ENCODE results near the gene CELF2. TPM values are rescaled to one million over a fixed set of nuclear protein-coding genes. Genes with fewer than 3 reads are reported as not detected.

The CELF2 gene
- total RNA-seq, 1 donor from 2014 or later: 54.3 TPM

GRCh38 chr10:11257440-11258090 is 239.9 kb downstream of the CELF2 start:
- intact Hi-C loops (cut with DNase I): no loop called here
- H3K36me3 ChIP-seq: peaks cover 0 to 18% of the 10 kb centered on the region in 2 donors
- no peak for TF ChIP-seq POLR2AphosphoS5 (IDR thresholded peaks at IDR 0.05; ENCODE audit: insufficient read depth in 1 of 2, low read depth in 1 of 2)
- TF ChIP-seq CTCF (IDR thresholded peaks at IDR 0.05): no peak
- no peak for TF ChIP-seq POLR2A (IDR thresholded peaks at IDR 0.05)
- H3K9me3 ChIP-seq: no peaks in the 10 kb centered on the region
- no peaks in the 10 kb centered on the region for H3K27me3 ChIP-seq
- peaks cover 7% of the 10 kb centered on the region for H3K4me1 ChIP-seq
- DNase-seq (ENCODE audit: extremely low spot score in 2 of 2): no peak
- no peak overlapping the region for H3K4me3 ChIP-seq
- H3K27ac ChIP-seq: no peak overlapping the region

- intact Hi-C loops (cut with DNase I): no loop called here
- H3K36me3 ChIP-seq: peaks cover 0 to 18% of the 10 kb centered on the region in 2 donors
Observed at GRCh38 chr10:11260170-11260569, 242.5 kb downstream of the CELF2 start.

GRCh38 chr10:11261143-11261542 is 243.5 kb downstream of the CELF2 start:
- intact Hi-C loops (cut with DNase I): no loop called here
- TF ChIP-seq POLR2A (IDR thresholded peaks at IDR 0.05) (no peak), POLR2AphosphoS5 (IDR thresholded peaks at IDR 0.05; ENCODE audit: insufficient read depth in 1 of 2, low read depth in 1 of 2) (no peak), CTCF (IDR thresholded peaks at IDR 0.05) (no peak)
- H3K27ac ChIP-seq: no peak overlapping the region
- H3K4me1 ChIP-seq: peaks cover 7% of the 10 kb centered on the region
- H3K27me3 ChIP-seq: no peaks in the 10 kb centered on the region
- H3K4me3 ChIP-seq: no peak overlapping the region
- H3K36me3 ChIP-seq: peaks cover 0 to 18% of the 10 kb centered on the region in 2 donors
- no peak for DNase-seq (ENCODE audit: extremely low spot score in 2 of 2)
- no peaks in the 10 kb centered on the region for H3K9me3 ChIP-seq

More at GRCh38 chr10:11260170-11260569, 242.5 kb downstream of the CELF2 start:
- DNase-seq (ENCODE audit: extremely low spot score in 2 of 2): no peak
- Histone ChIP-seq H3K27ac (no peak overlapping the region), H3K4me3 (no peak overlapping the region), H3K4me1 (peaks cover 7% of the 10 kb centered on the region), H3K9me3 (no peaks in the 10 kb centered on the region), H3K27me3 (no peaks in the 10 kb centered on the region)
- TF ChIP-seq POLR2A (IDR thresholded peaks at IDR 0.05): no peak
- TF ChIP-seq CTCF (IDR thresholded peaks at IDR 0.05): no peak

- Histone ChIP-seq H3K9me3 (no peaks in the 10 kb centered on the region), H3K36me3 (peaks cover 0 to 18% of the 10 kb centered on the region in 2 donors), H3K27me3 (no peaks in the 10 kb centered on the region), H3K4me1 (peaks cover 7% of the 10 kb centered on the region), H3K4me3 (no peak overlapping the region), H3K27ac (no peak overlapping the region)
- DNase-seq (ENCODE audit: extremely low spot score in 2 of 2): no peak
- intact Hi-C loops (cut with DNase I): no loop called here
- TF ChIP-seq CTCF (IDR thresholded peaks at IDR 0.05) (no peak), POLR2A (IDR thresholded peaks at IDR 0.05) (no peak), POLR2AphosphoS5 (IDR thresholded peaks at IDR 0.05; ENCODE audit: insufficient read depth in 1 of 2, low read depth in 1 of 2) (no peak)
Observed at GRCh38 chr10:11261687-11262493, 244.2 kb downstream of the CELF2 start.

All from vagina (tissue), 2 donors.